Stimulated activated CD8-positive, alpha-beta memory T cell treated with anti-CD3 and anti-CD28 coated beads, Interleukin-12 subunit alpha, Interleukin-12 subunit beta, amount 100 ng/mL, for 4 hours (primary cell): Measurements from ENCODE around the gene OR51D1.

Experiments used
- DNase-seq: peaks from one replicate; pipeline ENCODE4 v3.0.0-alpha.2; 2020; ENCODE audit warnings: low read depth

Gene OR51D1

GRCh38 chr11:4645974-4646373 lies 8.7 kb downstream of the OR51D1 start:
- DNase-seq, result no peak

GRCh38 chr11:4647766-4648165 lies 10.5 kb downstream of the OR51D1 start:
- no peak for DNase-seq

GRCh38 chr11:4654635-4655369 lies 17.5 kb downstream of the OR51D1 start:
- no peak for DNase-seq

GRCh38 chr11:4658629-4659445 lies 21.6 kb downstream of the OR51D1 start:
- DNase-seq, result no peak

- DNase-seq, result no peak
Observed at GRCh38 chr11:4662876-4663275, 25.6 kb downstream of the OR51D1 start.

GRCh38 chr11:4664183-4664582 lies 26.9 kb downstream of the OR51D1 start:
- no peak for DNase-seq

- no peak for DNase-seq
Observed at GRCh38 chr11:4664786-4665185, 27.5 kb downstream of the OR51D1 start.

- no peak for DNase-seq
Observed at GRCh38 chr11:4665424-4665823, 28.1 kb downstream of the OR51D1 start.

- DNase-seq, result no peak
Observed at GRCh38 chr11:4671741-4672140, 34.5 kb downstream of the OR51D1 start.

- no peak for DNase-seq
Observed at GRCh38 chr11:4672470-4672869, 35.2 kb downstream of the OR51D1 start.

GRCh38 chr11:4673781-4674180 lies 36.5 kb downstream of the OR51D1 start:
- DNase-seq, result no peak

- no peak for DNase-seq
Observed at GRCh38 chr11:4677948-4678347, 40.7 kb downstream of the OR51D1 start.

GRCh38 chr11:4680341-4680740 lies 43.1 kb downstream of the OR51D1 start:
- no peak for DNase-seq

GRCh38 chr11:4682623-4683419 lies 45.5 kb downstream of the OR51D1 start:
- no peak for DNase-seq

GRCh38 chr11:4684631-4685285 lies 47.5 kb downstream of the OR51D1 start:
- no peak for DNase-seq
